GM19397 (cell line): Measurements from ENCODE around the gene BAIAP2L2.
"Not testable (repeated sequence)": the region's sequence is repeated elsewhere in the genome, so short reads cannot be mapped to it uniquely, and the experiment has no call there.

ENCODE experiments used
- ATAC-seq: cut with Tn5 transposase; IDR thresholded peaks from one replicate; pipeline ENCODE4 v1.9.1; 2021; ENCODE audit warnings: mild to moderate bottlenecking, moderate library complexity; ENCODE audit not compliant: unreplicated experiment

BAIAP2L2 gene

DNA sequence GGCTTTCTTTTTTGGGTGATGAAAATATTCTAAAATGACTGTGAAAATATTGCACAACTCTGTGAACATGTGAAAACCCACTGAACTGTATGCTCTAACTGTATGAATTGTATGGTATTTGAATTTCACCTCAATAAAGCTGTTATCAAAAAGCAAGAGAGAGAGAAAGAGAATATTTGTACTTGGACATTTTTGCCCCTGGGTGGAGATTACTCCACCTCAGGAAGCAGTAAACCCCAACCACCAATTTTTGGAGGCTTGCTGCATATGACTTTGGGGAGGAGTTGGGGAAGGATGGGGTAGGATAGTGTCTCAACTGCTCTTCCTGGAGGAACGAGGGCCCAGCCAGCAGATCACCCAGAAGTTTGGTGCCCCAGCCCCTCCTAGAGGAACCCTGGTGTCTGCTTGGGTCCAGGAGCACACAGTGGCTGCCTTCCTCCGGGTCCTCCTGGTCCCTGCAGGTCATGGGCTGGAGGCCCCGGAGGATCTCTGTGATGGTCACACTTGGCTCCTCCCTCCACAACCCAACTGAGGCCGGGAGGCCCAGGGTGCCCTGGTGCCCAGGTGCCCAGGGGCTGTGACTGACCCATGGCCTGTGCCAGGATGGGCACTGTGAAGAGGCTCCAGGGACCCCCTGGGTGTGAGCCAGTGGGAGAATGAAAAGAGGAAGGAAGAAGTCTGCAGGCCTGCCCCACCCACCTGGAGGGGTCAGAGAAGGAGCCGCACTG lies 68.6 kb downstream of the BAIAP2L2 start:
- no peak for ATAC-seq

DNA sequence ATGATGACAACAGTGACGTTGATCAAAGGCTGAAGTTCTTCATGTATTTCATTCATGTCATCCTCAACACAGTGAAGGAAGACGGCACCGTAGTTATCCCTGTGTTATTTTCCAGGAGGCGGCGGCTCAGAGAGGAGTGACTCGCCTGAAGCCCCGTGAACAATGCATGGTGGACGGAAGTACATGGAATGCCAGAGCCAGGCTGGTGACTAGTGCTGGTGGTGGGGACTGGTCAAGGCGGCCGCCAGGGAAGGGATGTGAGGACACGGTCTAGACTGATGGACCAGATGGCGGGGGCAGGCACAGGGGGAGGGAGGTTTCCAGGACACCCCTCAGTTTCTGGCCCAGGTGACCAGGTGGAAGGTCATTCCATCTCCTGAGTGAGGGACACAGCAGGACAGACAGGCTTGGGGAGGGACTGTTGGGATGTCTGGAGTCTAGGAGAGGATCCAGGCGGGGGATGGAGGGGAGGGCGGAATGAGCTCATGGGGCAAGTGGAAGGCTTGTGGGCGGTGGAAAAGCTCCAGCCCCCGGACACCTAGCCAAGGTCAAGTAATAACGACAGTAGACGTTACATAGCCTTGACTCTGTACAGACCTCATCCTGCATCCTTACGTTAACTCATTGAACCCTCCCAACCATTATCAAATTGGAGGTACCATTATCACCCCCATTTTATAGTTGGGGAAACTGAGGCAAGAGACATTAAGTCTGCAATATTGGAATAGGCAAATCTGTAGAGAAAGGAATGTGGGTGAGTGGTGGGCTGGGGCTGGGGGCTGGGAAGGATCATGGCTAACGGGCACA lies 69.3 kb downstream of the BAIAP2L2 start:
- no peak for ATAC-seq

DNA sequence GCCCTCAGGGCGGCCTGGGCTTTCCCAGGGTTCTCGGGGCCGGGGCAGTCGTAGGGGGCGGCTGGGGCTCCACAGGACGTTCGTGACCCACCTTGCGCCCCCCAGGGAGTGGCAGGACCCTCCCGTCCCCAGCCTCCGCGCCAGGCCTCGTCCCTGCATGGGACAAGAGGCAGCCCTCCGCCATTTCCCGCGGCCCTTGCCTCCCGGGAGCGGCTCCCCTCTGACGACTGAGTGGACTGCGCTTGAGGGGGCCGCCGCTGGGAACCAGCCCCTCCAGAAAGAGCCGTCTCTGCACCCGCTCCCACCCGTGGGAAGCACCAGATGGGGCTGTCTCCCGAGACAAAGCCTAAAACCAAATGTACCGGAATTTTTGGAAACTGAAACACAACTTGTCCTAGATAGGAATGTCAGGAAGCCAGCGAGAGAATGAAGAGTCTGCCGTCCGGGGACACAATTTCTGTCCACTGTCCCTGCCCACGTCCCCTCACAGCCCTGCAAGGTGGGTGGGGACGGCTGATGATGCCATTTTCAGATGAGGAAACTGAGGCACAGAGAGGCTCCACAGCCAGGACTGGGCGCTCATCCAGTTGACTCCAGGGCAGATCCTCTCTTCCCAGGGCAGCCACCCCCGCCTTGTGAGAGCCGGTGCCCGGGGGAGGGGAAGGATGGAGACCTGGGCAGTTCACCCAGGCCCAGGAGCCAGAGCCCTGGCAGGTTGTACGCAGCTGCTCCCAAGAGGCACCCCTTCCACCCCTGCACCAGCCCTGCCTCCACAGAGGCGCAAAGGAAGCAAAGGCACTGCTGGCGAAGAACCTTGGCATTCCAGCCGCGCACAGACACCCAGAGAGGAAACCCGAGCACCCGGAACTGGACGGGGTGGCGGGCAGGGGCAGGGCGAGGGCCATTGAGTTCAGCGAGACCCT lies 71.3 kb downstream of the BAIAP2L2 start:
- no peak for ATAC-seq

DNA sequence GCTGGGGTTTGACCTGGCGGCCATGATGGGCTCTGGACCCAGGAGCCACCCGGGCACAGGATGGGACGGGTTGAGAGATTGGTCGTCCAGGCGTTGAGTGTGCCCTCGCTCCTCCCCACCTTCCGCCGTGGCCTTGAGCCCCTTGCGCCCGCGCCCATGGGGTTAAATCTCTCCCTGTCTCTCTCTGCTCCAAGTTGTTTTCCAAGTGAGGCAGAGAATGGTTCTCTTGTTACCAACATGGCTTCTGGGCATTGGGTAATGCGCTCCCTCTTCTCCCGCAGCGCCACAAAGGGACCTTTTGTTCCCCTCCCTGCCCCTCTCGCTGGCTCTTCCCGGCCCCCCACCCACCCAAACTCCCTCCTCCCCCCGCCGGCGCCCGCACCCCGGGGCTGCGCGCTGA lies 72.1 kb downstream of the BAIAP2L2 start:
- no peak for ATAC-seq

DNA sequence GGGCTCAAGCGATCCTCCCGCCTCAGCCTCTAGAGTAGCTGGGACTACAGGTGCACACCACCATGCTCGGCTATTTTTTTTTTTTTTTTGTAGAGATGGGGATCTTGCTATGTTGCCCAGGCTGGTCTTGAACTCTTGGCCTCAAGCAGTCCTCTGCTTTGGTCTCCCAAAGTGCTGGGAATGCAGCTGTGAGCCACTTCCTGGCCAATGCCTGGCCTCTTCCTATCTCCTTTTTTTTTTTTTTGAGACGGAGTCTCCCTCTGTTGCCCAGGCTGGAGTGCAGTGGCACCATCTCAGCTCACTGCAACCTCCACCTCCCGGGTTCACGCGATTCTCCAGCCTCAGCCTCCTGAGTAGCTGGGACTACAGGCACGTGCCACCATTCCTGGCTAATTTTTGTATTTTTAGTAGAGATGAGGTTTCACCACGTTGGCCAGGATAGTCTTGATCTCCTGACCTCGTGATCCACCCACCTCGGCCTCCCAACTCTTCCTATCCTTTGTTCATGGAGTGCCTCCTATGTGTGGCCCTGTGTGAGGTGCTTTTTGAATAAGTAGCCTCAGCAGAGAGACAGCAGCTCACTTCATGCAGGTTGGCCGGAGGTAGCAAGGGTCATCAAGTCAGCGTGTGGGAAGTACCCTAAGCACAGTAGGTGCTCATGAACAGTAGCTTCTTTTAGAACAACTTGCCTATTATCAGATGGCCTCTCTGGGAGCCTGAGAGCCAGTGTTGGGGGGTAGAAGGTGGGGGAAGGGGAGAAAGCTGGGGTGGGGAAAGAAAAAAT lies 72.9 kb downstream of the BAIAP2L2 start:
- ATAC-seq: not testable (repeated sequence)

DNA sequence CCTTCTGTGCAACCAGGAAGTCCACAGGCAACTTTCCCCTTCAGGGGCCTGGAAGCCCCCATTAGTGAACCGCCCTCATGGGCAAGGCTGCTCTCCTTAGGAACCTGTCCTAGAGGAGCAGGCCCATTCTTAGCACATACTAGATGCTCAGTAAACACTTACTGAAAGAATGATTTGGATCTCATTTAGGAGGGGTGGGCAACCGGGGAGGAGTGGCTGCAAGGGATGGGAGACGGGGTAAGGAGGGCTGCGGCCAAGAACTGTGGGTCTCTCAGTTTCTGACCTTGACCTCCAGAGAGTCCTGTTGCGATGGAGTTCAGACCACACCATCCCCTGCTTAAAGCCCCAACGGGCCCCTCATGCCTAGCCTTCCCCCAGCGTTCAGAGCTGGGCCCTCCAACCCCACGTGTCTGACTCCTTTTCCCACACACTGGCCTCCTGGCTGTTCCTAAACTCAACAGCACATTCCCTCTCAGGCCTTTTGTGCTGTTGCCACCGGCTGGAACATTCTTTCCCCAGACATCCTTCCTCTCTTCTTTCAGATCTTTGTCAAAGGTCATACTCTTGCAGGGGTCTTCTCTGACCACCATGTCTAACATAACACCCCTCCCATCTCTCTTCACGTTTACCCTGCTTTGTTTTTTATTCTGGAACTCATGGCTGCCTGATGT lies 74.0 kb downstream of the BAIAP2L2 start:
- ATAC-seq: no peak

GRCh38 chr22:38035530-38035885 lies 75.0 kb downstream of the BAIAP2L2 start:
- ATAC-seq: no peak
